HepG2 (cell line): ENCODE data around the gene MCRS1. TPM values are rescaled to one million over a fixed set of nuclear protein-coding genes. Genes with fewer than 3 reads are reported as not detected.

Experiments
- ATAC-seq: fragments of 200-7000 bp; cut with Tn5 transposase; 3 replicates; pipeline ENCODE4 v1.9.1; 2020; ENCODE audit warnings: mild to moderate bottlenecking, moderate library complexity
- BruUV-seq: library from RNA; stranded (reverse); fragments of 400-500 nt; replicated peaks from 2 replicates; lab custom pipeline; 2021; lab: Mats Ljungman, UMichigan
- CTCF ChIA-PET: fragments of 300-600 bp; formaldehyde crosslinking; extraction: SDS; loops from one replicate; lab custom pipeline; 2021; ENCODE audit warnings: low total read pairs, inconsistent platforms, low intra/inter-chr PET ratio; lab: Yijun Ruan, JAX
- POLR2A ChIA-PET: fragments of 350-600 bp; sonication (Branson Sonifier 250); formaldehyde crosslinking; loops from one replicate; lab custom pipeline; 2020; ENCODE audit warnings: antibody characterized with exemption, inconsistent platforms; lab: Yijun Ruan, JAX
- DNase-seq: peaks from one replicate; pipeline ENCODE4 v3.0.0-alpha.2; 2015; ENCODE audit warnings: low spot score
- FAIRE-seq: peaks from 3 replicates; lab custom pipeline; 2011; peaks lifted over from hg19 to GRCh38; lab: Jason Lieb, UNC
- H2AFZ ChIP-seq: one replicate; pipeline ENCODE4 v1.6.1; 2011; ENCODE audit warnings: low read length, inconsistent platforms
- H3K27ac ChIP-seq: fragments of 300-600 bp; 3 replicates; pipeline ENCODE4 v1.8.0; 2011; ENCODE audit warnings: mixed run types, mild to moderate bottlenecking, mixed read lengths, low read length, inconsistent platforms; ENCODE audit not compliant: insufficient read depth; ENCODE audit errors: extremely low read length
- H3K27me3 ChIP-seq, 2 experiments: fragments of 200-600 bp in 1 of 2; 2 replicates in 1 of 2; 3 replicates in 1 of 2; pipeline versions ENCODE4 v1.6.0 to v1.8.0; 2011; ENCODE audit warnings: low read length in 2 of 2, mild to moderate bottlenecking in 2 of 2, moderate library complexity in 2 of 2, inconsistent platforms in 1 of 2; ENCODE audit not compliant: insufficient read depth in 2 of 2, control insufficient read depth in 1 of 2
- H3K36me3 ChIP-seq, 2 experiments: fragments of 200-600 bp in 1 of 2; replicated peaks in 1 of 2; 2 replicates in 1 of 2; 3 replicates in 1 of 2; pipeline versions ENCODE4 v1.5.1 to v1.8.0; 2011; ENCODE audit warnings: low read length in 2 of 2, inconsistent platforms in 1 of 2; ENCODE audit not compliant: insufficient read depth in 2 of 2, control insufficient read depth in 1 of 2
- H3K4me1 ChIP-seq: 2 replicates; pipeline ENCODE4 v1.5.1; 2012; ENCODE audit warnings: low read length, inconsistent platforms; ENCODE audit not compliant: insufficient read depth
- H3K4me2 ChIP-seq: 2 replicates; pipeline ENCODE4 v1.6.0; 2011; ENCODE audit warnings: low read depth, low read length, inconsistent platforms
- H3K4me3 ChIP-seq, 3 experiments: fragments of 200-600 bp in 1 of 3; sonication (generic), shearing (Covaris generic) in 1 of 3; replicated peaks in 1 of 3; 2 replicates each; pipeline ENCODE4 v1.5.1; 2011 to 2016; ENCODE audit warnings: low read length in 3 of 3, inconsistent platforms in 2 of 3, low read depth in 2 of 3, mild to moderate bottlenecking in 2 of 3, control low read depth in 1 of 3, mixed read lengths in 1 of 3; ENCODE audit not compliant: insufficient read depth in 1 of 3
- H3K79me2 ChIP-seq: one replicate; pipeline ENCODE4 v1.6.1; 2011; ENCODE audit warnings: low read length, inconsistent platforms; ENCODE audit not compliant: insufficient read depth
- H3K9ac ChIP-seq: 2 replicates; pipeline ENCODE4 v1.6.0; 2011; ENCODE audit warnings: mild to moderate bottlenecking, low read depth, low read length, inconsistent platforms; ENCODE audit not compliant: insufficient read depth
- H3K9me3 ChIP-seq: 2 replicates; pipeline ENCODE4 v1.5.1; 2012; ENCODE audit warnings: mild to moderate bottlenecking, low read length
- H4K20me1 ChIP-seq: 2 replicates; pipeline ENCODE4 v1.6.0; 2011; ENCODE audit warnings: inconsistent platforms, mild to moderate bottlenecking, low read length, moderate library complexity; ENCODE audit not compliant: insufficient read depth
- ARNTL ChIP-seq: sonication (generic); formaldehyde crosslinking; IDR thresholded peaks from 2 replicates; pipeline ENCODE4 v1.4.0; 2020; ENCODE audit warnings: mild to moderate bottlenecking, missing genetic modification reagents
- CREB1 ChIP-seq, 2 experiments: fragments of 450-650 bp in 1 of 2; IDR thresholded peaks; 2 replicates each; pipeline ENCODE4 v1.6.1; 2016 to 2017; ENCODE audit warnings: control low read depth in 1 of 2, mild to moderate bottlenecking in 1 of 2, missing compliant biosample characterization in 1 of 2, missing genetic modification characterization in 1 of 2
- EEA1 ChIP-seq: sonication (generic); formaldehyde crosslinking; IDR thresholded peaks from 2 replicates; pipeline ENCODE4 v1.5.1; 2020; ENCODE audit warnings: mild to moderate bottlenecking, missing genetic modification reagents, borderline replicate concordance
- EHMT2 ChIP-seq: fragments of 200-600 bp; sonication (generic); IDR thresholded peaks from 2 replicates; pipeline ENCODE4 v1.7.0; 2017; ENCODE audit warnings: antibody characterized with exemption, low read depth, low read length, borderline replicate concordance
- ETV6 ChIP-seq: sonication (generic); formaldehyde crosslinking; conservative IDR thresholded peaks from 2 replicates; pipeline ENCODE4 v1.4.0; 2020; ENCODE audit warnings: missing genetic modification reagents
- GATAD2A ChIP-seq: IDR thresholded peaks from 2 replicates; pipeline ENCODE4 v1.6.1; 2016
- HNRNPLL ChIP-seq: fragments of 200-400 bp; formaldehyde crosslinking; IDR thresholded peaks from 2 replicates; pipeline ENCODE4 v1.6.1; 2017; ENCODE audit warnings: mild to moderate bottlenecking, low read depth, low read length; ENCODE audit not compliant: poor library complexity, severe bottlenecking
- JUNB ChIP-seq: sonication (generic); formaldehyde crosslinking; IDR thresholded peaks from 2 replicates; pipeline ENCODE4 v1.8.0; 2022; ENCODE audit warnings: missing genetic modification reagents, mild to moderate bottlenecking, borderline replicate concordance
- RBFOX2 ChIP-seq: fragments of 200-400 bp; formaldehyde crosslinking; IDR thresholded peaks from 2 replicates; pipeline ENCODE4 v1.6.1; 2017; ENCODE audit warnings: low read depth, mild to moderate bottlenecking, low read length
- SMARCC2 ChIP-seq: fragments of 450-650 bp; IDR thresholded peaks from 2 replicates; pipeline ENCODE4 v1.6.1; 2017; ENCODE audit warnings: antibody characterized with exemption, mild to moderate bottlenecking
- SOX5 ChIP-seq: IDR thresholded peaks from 2 replicates; pipeline ENCODE4 v1.6.1; 2016; ENCODE audit warnings: borderline replicate concordance
- SP4 ChIP-seq: sonication (generic); formaldehyde crosslinking; IDR thresholded peaks from 2 replicates; pipeline ENCODE4 v1.8.1; 2023; ENCODE audit warnings: mild to moderate bottlenecking, missing genetic modification reagents
- ZBTB2 ChIP-seq: sonication (generic); formaldehyde crosslinking; IDR thresholded peaks from 2 replicates; pipeline ENCODE4 v1.8.0; 2022; ENCODE audit warnings: low read depth, missing genetic modification reagents
- ZFYVE20 ChIP-seq: sonication (generic); formaldehyde crosslinking; IDR thresholded peaks from 2 replicates; pipeline ENCODE4 v1.8.0; 2023; ENCODE audit warnings: low read depth, mild to moderate bottlenecking, moderate library complexity, missing genetic modification reagents, borderline replicate concordance
- ZNF253 ChIP-seq: sonication (generic); formaldehyde crosslinking; IDR thresholded peaks from 2 replicates; pipeline ENCODE4 v1.8.0; 2022; ENCODE audit warnings: mild to moderate bottlenecking, missing genetic modification reagents, borderline replicate concordance
- ZNF496 ChIP-seq: sonication (generic); formaldehyde crosslinking; IDR thresholded peaks from 2 replicates; pipeline ENCODE4 v1.8.1; 2023; ENCODE audit warnings: mild to moderate bottlenecking, moderate library complexity, missing genetic modification reagents; ENCODE audit not compliant: insufficient replicate concordance
- ZNF567 ChIP-seq: sonication (generic); formaldehyde crosslinking; IDR thresholded peaks from 2 replicates; pipeline ENCODE4 v1.8.1; 2023; ENCODE audit warnings: mild to moderate bottlenecking, missing genetic modification reagents, borderline replicate concordance
- ZNF674 ChIP-seq: sonication (generic); formaldehyde crosslinking; IDR thresholded peaks from 2 replicates; pipeline ENCODE4 v1.5.0; 2020; ENCODE audit warnings: low read depth, mild to moderate bottlenecking, missing genetic modification reagents
- ZNF850 ChIP-seq: sonication (generic); formaldehyde crosslinking; conservative IDR thresholded peaks from 2 replicates; pipeline ENCODE4 v1.9.0; 2021; ENCODE audit warnings: mild to moderate bottlenecking, missing genetic modification reagents
- WGBS: methylation state at CpG from one replicate; pipeline ENCODE4 v1.1.6; 2017; ENCODE audit warnings: low lambda C conversion rate; 5-methylcytosine and 5-hydroxymethylcytosine counted together
- in situ Hi-C: cut with HindIII; loops from 2 replicates; pipeline ENCODE4 v1.10.0; 2017; ENCODE audit warnings: low pct_unique_long_range_greater_than_20kb; ENCODE audit not compliant: extremely low pct_ligation_motif_present
- intact Hi-C: fragments of 100-400 bp; cut with micrococcal nuclease; formaldehyde crosslinking; loops from one replicate; pipeline ENCODE4 v1.10.0; 2022; ENCODE audit not compliant: unreplicated experiment
- polyA plus RNA-seq, 8 experiments: library from polyadenylated mRNA; depleted of rRNA in 3 of 8; stranded (reverse) in 7 of 8; unstranded in 1 of 8; fragments of >200 nt; fragmentation: Illumina TruSeq in 4 of 8; extraction: Trizol in 4 of 8; gene quantifications; 2 replicates each; pipeline versions ENCODE4 v1.2.1 to v1.2.3, GENCODE V29; 2011 to 2016; ENCODE audit warnings: low read depth in 4 of 8, missing spikeins in 1 of 8, mixed read lengths in 1 of 8; ENCODE audit not compliant: insufficient read depth in 1 of 8
- total RNA-seq, 5 experiments: library from RNA; depleted of rRNA; stranded (reverse); fragments of >200 nt; fragmentation: Illumina TruSeq; extraction: Trizol; gene quantifications; 2 replicates each; pipeline ENCODE4 v1.2.3, GENCODE V29; 2016; ENCODE audit warnings: low read depth in 1 of 5
- TF ChIP-seq, protein P1 (sequence below): sonication (generic); formaldehyde crosslinking; IDR thresholded peaks from 2 replicates; pipeline ENCODE4 v1.4.0; 2020; ENCODE audit warnings: missing genetic modification reagents
- TF ChIP-seq, protein P2 (sequence below): IDR thresholded peaks from 2 replicates; pipeline ENCODE4 v1.6.1; 2016; ENCODE audit warnings: mild to moderate bottlenecking

Gene MCRS1
- total and polyA plus RNA-seq, 2 of the 13 experiments (the other 11 are each of a cell fraction or from before 2014, with no cell fraction given) = 51.0 to 66.3 TPM

DNA sequence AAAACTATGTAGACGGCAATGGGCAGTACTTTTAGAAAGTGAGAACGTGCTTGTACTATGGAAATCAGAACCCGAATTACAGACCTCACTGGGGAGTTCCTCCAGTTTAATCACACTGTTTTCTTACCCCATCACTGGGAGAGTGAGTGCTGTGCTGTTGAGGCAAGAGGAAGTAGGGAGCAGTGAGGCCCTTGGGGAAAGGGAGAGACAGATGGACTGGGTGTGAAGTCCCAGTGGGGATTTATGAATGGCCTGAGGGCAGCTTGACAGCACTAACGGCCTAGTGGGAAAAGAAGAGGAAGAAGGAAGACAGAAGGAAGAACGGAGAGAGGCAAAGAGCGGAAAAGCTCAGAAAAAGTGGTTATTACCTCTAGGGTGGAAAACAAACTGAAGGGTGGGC, 5.7 kb downstream of the MCRS1 start:
- ATAC-seq = no peak

GRCh38 chr12:49560695-49561094, 7.2 kb downstream of the MCRS1 start:
- H2AFZ ChIP-seq = no peak overlapping the region
- no TSS peak for BruUV-seq
- no peaks in the 10 kb centered on the region for H4K20me1 ChIP-seq
- H3K27me3 ChIP-seq = no peaks in the 10 kb centered on the region
- ChIA-PET CTCF (no interaction called here), POLR2A (interaction anchor here (1.4 kb wide), 1 partner anchor 10 kb away, joined by 5 read pairs; no protein-coding TSS in a partner anchor)
- no peak overlapping the region for H3K4me3 ChIP-seq
- no peak overlapping the region for H3K4me2 ChIP-seq
- FAIRE-seq (no peak), ATAC-seq (no peak), DNase-seq (no peak)
- intact Hi-C loops = no loop called here
- in situ Hi-C loops = no loop called here
- H3K36me3 ChIP-seq = peaks cover 33 to 73% of the 10 kb centered on the region in 2 experiments
- H3K9me3 ChIP-seq = no peaks in the 10 kb centered on the region
- WGBS = 96% methylated on average over 7 of the region's 7 CpGs
- H3K4me1 ChIP-seq = peaks cover 12% of the 10 kb centered on the region
- H3K79me2 ChIP-seq = no peaks in the 10 kb centered on the region
- H3K9ac ChIP-seq = no peak overlapping the region
- no peak overlapping the region for H3K27ac ChIP-seq
- TF ChIP-seq, protein P1, sequence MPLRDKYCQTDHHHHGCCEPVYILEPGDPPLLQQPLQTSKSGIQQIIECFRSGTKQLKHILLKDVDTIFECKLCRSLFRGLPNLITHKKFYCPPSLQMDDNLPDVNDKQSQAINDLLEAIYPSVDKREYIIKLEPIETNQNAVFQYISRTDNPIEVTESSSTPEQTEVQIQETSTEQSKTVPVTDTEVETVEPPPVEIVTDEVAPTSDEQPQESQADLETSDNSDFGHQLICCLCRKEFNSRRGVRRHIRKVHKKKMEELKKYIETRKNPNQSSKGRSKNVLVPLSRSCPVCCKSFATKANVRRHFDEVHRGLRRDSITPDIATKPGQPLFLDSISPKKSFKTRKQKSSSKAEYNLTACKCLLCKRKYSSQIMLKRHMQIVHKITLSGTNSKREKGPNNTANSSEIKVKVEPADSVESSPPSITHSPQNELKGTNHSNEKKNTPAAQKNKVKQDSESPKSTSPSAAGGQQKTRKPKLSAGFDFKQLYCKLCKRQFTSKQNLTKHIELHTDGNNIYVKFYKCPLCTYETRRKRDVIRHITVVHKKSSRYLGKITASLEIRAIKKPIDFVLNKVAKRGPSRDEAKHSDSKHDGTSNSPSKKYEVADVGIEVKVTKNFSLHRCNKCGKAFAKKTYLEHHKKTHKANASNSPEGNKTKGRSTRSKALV (CRISPR knock-in tag) = no peak
- no peak for TF ChIP-seq ETV6 (CRISPR knock-in tag)
- TF ChIP-seq ZNF496 = no peak
- TF ChIP-seq ZFYVE20 (CRISPR knock-in tag) = no peak
- TF ChIP-seq SMARCC2 = no peak
- no peak for TF ChIP-seq HNRNPLL
- no peak for TF ChIP-seq GATAD2A (CRISPR knock-in tag)
- TF ChIP-seq, protein P2, sequence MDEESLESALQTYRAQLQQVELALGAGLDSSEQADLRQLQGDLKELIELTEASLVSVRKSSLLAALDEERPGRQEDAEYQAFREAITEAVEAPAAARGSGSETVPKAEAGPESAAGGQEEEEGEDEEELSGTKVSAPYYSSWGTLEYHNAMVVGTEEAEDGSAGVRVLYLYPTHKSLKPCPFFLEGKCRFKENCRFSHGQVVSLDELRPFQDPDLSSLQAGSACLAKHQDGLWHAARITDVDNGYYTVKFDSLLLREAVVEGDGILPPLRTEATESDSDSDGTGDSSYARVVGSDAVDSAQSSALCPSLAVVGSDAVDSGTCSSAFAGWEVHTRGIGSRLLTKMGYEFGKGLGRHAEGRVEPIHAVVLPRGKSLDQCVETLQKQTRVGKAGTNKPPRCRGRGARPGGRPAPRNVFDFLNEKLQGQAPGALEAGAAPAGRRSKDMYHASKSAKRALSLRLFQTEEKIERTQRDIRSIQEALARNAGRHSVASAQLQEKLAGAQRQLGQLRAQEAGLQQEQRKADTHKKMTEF (CRISPR knock-in tag) = no peak
- TF ChIP-seq SP4 = no peak
- TF ChIP-seq ZBTB2 (CRISPR knock-in tag) = no peak

More for the DNA sequence above, 5.7 kb downstream of the MCRS1 start:
- DNase-seq = no peak
- no peak overlapping the region for H3K4me3 ChIP-seq
- no peak overlapping the region for H2AFZ ChIP-seq
- intact Hi-C loops (no loop called here), in situ Hi-C loops (no loop called here)
- no peaks in the 10 kb centered on the region; a peak in 1 of 5 replicates for H3K27me3 ChIP-seq
- H3K4me1 ChIP-seq = peaks cover 10% of the 10 kb centered on the region
- no peak for FAIRE-seq
- H3K79me2 ChIP-seq = peaks cover 11% of the 10 kb centered on the region
- WGBS = 88% methylated on average over 6 of the region's 6 CpGs
- no TSS peak for BruUV-seq
- H3K27ac ChIP-seq = no peak overlapping the region
- no peaks in the 10 kb centered on the region for H4K20me1 ChIP-seq
- H3K4me2 ChIP-seq = no peak overlapping the region
- H3K9me3 ChIP-seq = no peaks in the 10 kb centered on the region
- CTCF ChIA-PET = no interaction called here
- H3K36me3 ChIP-seq = peaks cover 33 to 77% of the 10 kb centered on the region in 2 experiments
- TF ChIP-seq CREB1 (IDR thresholded peaks at IDR 0.05) = no peak
- TF ChIP-seq CREB1 (CRISPR knock-in tag; IDR thresholded peaks at IDR 0.05) = no peak
- TF ChIP-seq EEA1 (CRISPR knock-in tag) = no peak
- no peak for TF ChIP-seq ZNF567
- no peak for TF ChIP-seq EHMT2
- TF ChIP-seq SOX5 (CRISPR knock-in tag) = no peak
- TF ChIP-seq JUNB = no peak
- TF ChIP-seq ZNF850 (CRISPR knock-in tag) = no peak
- TF ChIP-seq ZNF674 (CRISPR knock-in tag) = no peak
- TF ChIP-seq RBFOX2 = no peak
- TF ChIP-seq ARNTL (CRISPR knock-in tag) = no peak
- TF ChIP-seq ZNF253 (CRISPR knock-in tag) = no peak
- no peak overlapping the region for H3K9ac ChIP-seq
- POLR2A ChIA-PET = interaction anchor here (1.5 kb wide), 1 partner anchor 12 kb away, joined by 3 read pairs; no protein-coding TSS in a partner anchor
